Karpas-422 (cell line): ENCODE data around the gene FGD4. TPM values are rescaled to one million over a fixed set of nuclear protein-coding genes. Genes with fewer than 3 reads are reported as not detected.
A peak's percentile ranks its signal among the peaks of the same experiment; 100 is the strongest.

Experiments
- DNase-seq: peaks from one replicate; pipeline ENCODE4 v3.0.0-alpha.2; 2015
- H2AFZ ChIP-seq: fragments of 200-600 bp; sonication (generic); 2 replicates; pipeline ENCODE4 v1.6.1; 2014; ENCODE audit warnings: antibody characterized with exemption, low read length, mixed read lengths
- H3K27ac ChIP-seq: fragments of 200-600 bp; sonication (generic); 2 replicates; pipeline ENCODE4 v1.5.1; 2014; ENCODE audit warnings: mild to moderate bottlenecking, low read length, moderate library complexity
- H3K27me3 ChIP-seq: fragments of 200-600 bp; sonication (generic); 2 replicates; pipeline ENCODE4 v1.6.1; 2014; ENCODE audit warnings: low read length, mixed read lengths
- H3K36me3 ChIP-seq: fragments of 200-600 bp; sonication (generic); 2 replicates; pipeline ENCODE4 v1.6.1; 2014; ENCODE audit warnings: low read length, mixed read lengths; ENCODE audit not compliant: insufficient read depth
- H3K4me1 ChIP-seq: fragments of 200-600 bp; sonication (generic); 2 replicates; pipeline ENCODE4 v1.6.1; 2014; ENCODE audit warnings: mild to moderate bottlenecking, low read length, mixed read lengths
- H3K4me2 ChIP-seq: fragments of 200-600 bp; sonication (generic); 2 replicates; pipeline ENCODE4 v1.6.1; 2014; ENCODE audit warnings: low read length, low read depth, mild to moderate bottlenecking; ENCODE audit not compliant: poor library complexity, severe bottlenecking
- H3K4me3 ChIP-seq: fragments of 200-600 bp; sonication (generic); 2 replicates; pipeline ENCODE4 v1.5.1; 2014; ENCODE audit warnings: mild to moderate bottlenecking, antibody characterized with exemption, low read length, mixed read lengths
- H3K79me2 ChIP-seq: fragments of 200-600 bp; sonication (generic); 2 replicates; pipeline ENCODE4 v1.6.1; 2014; ENCODE audit warnings: mild to moderate bottlenecking, low read length, mixed read lengths
- H3K9ac ChIP-seq: fragments of 200-600 bp; sonication (generic); 2 replicates; pipeline ENCODE4 v1.6.0; 2014; ENCODE audit warnings: low read length
- H3K9me2 ChIP-seq: fragments of 200-600 bp; sonication (generic), shearing (Covaris generic); replicated peaks from 2 replicates; pipeline ENCODE4 v1.6.0; 2014; ENCODE audit warnings: mild to moderate bottlenecking, low read length, moderate library complexity; ENCODE audit not compliant: insufficient read depth
- H3K9me3 ChIP-seq: fragments of 300-700, 200-600 bp; sonication (generic); 2 replicates; pipeline ENCODE4 v1.6.1; 2014; ENCODE audit warnings: low read length, mixed read lengths
- H4K20me1 ChIP-seq: fragments of 200-600 bp; sonication (generic); 2 replicates; pipeline ENCODE4 v1.6.1; 2014; ENCODE audit warnings: mild to moderate bottlenecking, antibody characterized with exemption, low read length, low read depth; ENCODE audit not compliant: insufficient read depth
- total RNA-seq: library from RNA; depleted of rRNA; stranded (reverse); fragments of >200 nt; shearing (Covaris generic); gene quantifications from 2 replicates; pipeline ENCODE4 v1.2.3, GENCODE V29; 2014; ENCODE audit warnings: low replicate concordance; rRNA removed

Gene FGD4
- total RNA-seq: 0.11 TPM in 1 of 2 replicates, not detected in the other

DNA sequence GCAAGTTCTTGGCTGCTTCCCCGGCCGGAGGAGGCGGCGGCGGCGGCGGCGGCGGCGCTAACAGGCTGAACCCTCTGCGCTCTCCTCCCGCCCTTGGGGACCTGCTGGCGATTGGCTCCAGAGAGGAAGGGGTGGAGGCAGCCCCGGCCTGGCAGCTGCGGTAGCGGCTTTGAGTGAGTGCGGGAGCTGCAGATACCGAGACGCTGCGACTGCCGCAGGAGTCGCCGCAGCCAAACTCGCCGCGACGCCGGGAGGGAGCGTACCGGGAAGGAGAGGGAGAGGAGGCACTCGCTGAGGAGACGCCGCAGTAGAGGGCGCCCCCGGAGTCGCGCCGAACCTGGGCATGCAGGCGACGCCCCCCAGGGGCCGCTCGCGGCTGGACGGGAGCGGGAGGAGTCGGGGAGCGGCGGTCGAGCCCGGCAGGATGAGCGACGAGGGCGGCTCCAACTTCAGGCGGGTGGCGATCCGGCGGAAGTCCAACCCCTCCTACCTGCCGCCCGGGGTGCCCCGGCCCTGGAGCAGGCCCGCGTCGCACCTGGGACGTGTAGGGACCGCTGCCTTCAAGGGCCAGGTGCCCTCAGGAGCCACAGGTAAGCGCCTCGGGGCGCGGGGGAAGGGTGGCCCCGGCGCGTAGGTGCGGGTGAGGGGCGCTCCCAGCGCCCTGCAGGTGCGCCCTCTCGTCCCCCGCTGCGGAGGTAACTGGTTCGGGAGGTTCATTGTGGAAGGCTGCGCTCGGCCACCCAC, at the start of gene FGD4:
FGD4 (plus strand) TSS at position 189 of the 744 bp plus-strand sequence.
- H4K20me1 ChIP-seq: no peaks in the 10 kb centered on the region
- no peaks in the 10 kb centered on the region; the same call in 1 of the 2 replicates for H3K27me3 ChIP-seq
- peak within 1 kb of the TSS; percentile 81 for H3K4me2 ChIP-seq
- peaks cover 11% of the 10 kb centered on the region for H3K4me1 ChIP-seq
- no peaks in the 10 kb centered on the region for H3K36me3 ChIP-seq
- H3K79me2 ChIP-seq: no peaks in the 10 kb centered on the region
- H3K9me2 ChIP-seq: no peaks in the 10 kb centered on the region
- no peak within 1 kb of the TSS for H3K27ac ChIP-seq
- no peaks in the 10 kb centered on the region for H3K9me3 ChIP-seq
- H3K9ac ChIP-seq: peak within 1 kb of the TSS; percentile 55
- H3K4me3 ChIP-seq: peak within 1 kb of the TSS; percentile 72
- peak; percentile 87 for DNase-seq
- peak within 1 kb of the TSS; percentile 82 for H2AFZ ChIP-seq

DNA sequence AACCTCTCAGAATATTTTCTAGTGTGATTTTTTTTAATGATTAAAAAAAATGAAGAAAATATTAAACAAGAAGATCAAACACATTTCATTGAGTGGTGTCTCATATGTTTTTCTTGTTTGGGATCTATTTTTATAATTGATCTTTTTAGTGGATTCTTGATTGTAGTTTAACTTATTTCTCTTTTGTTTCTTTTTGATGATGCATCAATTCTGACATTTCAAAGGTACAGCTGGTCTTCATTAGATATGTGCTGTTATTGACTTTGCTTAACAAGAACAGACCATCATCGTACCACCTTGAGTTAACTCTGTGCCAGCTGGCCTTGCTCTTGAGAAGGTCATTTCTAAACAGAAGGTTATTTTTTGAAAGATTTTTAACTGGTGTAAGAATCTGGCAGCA, 45.8 kb upstream of the FGD4 start:
- Histone ChIP-seq H3K4me1 (no peaks in the 10 kb centered on the region), H4K20me1 (no peaks in the 10 kb centered on the region), H3K9ac (no peak overlapping the region), H2AFZ (no peak overlapping the region), H3K4me2 (no peak overlapping the region), H3K4me3 (no peak overlapping the region), H3K9me2 (no peaks in the 10 kb centered on the region), H3K9me3 (no peaks in the 10 kb centered on the region), H3K36me3 (peaks cover 6% of the 10 kb centered on the region; the same call in 1 of the 2 replicates), H3K79me2 (no peaks in the 10 kb centered on the region), H3K27me3 (no peaks in the 10 kb centered on the region), H3K27ac (peak overlapping the region; percentile 22; the same call in 1 of the 2 replicates)
- DNase-seq: no peak

DNA sequence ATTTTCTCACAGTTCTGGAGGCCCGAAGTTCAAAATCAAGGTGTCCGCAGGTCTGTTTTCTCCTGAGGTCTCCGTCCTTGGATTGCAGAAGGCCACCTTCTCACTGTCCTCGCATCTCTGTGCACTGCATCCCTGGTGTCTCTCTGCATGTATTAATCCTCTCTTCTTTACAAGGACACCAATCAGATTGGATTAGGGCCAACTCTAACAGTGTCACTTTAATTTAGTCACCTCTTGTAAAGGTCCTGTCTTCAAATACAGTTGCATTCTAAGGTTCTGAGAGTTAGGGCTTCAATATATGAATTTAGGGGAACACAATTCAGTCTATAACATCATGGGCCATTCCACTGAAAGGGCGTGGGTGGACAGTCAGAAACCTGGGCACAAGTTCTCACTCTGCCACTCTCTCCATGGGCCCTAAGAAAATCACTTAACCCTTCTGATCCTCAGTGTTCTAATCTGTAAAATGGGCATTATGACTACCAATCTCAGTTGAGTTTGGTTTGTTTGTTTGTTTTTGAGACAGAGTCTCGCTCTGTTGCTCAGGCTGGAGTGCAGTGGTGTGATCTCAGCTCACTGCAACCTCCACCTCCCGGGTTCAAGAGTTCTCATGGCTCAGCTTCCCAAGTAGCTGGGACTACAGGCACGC, 41.6 kb upstream of the FGD4 start:
- H3K4me2 ChIP-seq: no peak overlapping the region
- H3K4me3 ChIP-seq: no peak overlapping the region
- no peaks in the 10 kb centered on the region for H3K79me2 ChIP-seq
- H3K9ac ChIP-seq: no peak overlapping the region
- no peak overlapping the region for H3K27ac ChIP-seq
- H3K27me3 ChIP-seq: no peaks in the 10 kb centered on the region
- H2AFZ ChIP-seq: no peak overlapping the region
- no peaks in the 10 kb centered on the region for H4K20me1 ChIP-seq
- no peak for DNase-seq
- no peaks in the 10 kb centered on the region for H3K9me2 ChIP-seq
- H3K9me3 ChIP-seq: no peaks in the 10 kb centered on the region
- H3K4me1 ChIP-seq: no peaks in the 10 kb centered on the region
- peaks cover 6% of the 10 kb centered on the region; the same call in 1 of the 2 replicates for H3K36me3 ChIP-seq

DNA sequence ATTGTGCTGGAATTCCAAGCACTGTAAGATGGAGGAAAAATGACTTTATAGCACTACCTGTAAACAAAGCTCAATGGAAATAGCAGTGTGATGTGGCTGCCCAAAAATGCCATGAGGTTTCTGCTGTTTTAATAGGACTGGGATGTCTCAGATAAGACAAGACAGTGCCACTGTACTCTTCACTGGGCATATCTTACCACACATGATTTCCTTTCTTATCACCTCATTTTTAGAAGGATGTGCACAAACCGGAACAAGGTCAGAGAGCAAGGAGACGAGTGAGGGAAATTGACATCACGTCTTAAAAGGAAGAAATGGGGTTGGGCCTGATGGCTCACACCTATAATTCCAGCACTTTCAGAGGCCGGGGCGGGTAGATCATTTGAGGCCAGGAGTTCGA, 38.4 kb upstream of the FGD4 start:
- H3K4me1 ChIP-seq: no peaks in the 10 kb centered on the region
- no peaks in the 10 kb centered on the region for H3K36me3 ChIP-seq
- no peak overlapping the region for H3K27ac ChIP-seq
- H2AFZ ChIP-seq: no peak overlapping the region
- no peaks in the 10 kb centered on the region for H3K9me3 ChIP-seq
- H3K9me2 ChIP-seq: no peaks in the 10 kb centered on the region
- no peaks in the 10 kb centered on the region for H3K79me2 ChIP-seq
- H3K27me3 ChIP-seq: no peaks in the 10 kb centered on the region
- H3K4me3 ChIP-seq: no peak overlapping the region
- DNase-seq: no peak
- H3K9ac ChIP-seq: no peak overlapping the region
- no peaks in the 10 kb centered on the region for H4K20me1 ChIP-seq
- no peak overlapping the region for H3K4me2 ChIP-seq

DNA sequence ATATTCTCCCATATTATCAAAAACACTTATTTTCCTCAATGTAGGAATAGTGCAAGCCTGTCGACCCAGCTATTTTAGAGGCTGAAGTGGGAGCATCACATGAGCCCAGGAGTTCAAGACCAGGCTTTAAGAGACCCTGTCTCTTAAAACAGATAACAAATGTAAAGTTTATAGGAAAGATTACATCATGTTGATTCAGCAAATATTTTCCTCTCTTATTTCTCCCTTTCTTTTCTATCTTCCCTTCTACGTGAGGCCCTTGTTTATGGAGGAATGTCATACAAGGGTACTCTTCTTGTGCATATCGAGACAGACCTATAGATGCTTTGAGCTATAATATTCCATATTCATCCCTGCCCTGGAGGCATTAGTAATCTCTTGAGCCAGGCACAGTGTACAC, 36.5 kb upstream of the FGD4 start:
- Histone ChIP-seq H3K36me3 (no peaks in the 10 kb centered on the region), H3K79me2 (no peaks in the 10 kb centered on the region), H3K4me2 (no peak overlapping the region), H3K9me3 (no peaks in the 10 kb centered on the region), H3K4me3 (no peak overlapping the region), H2AFZ (no peak overlapping the region), H3K9ac (no peak overlapping the region), H3K27me3 (no peaks in the 10 kb centered on the region), H3K9me2 (no peaks in the 10 kb centered on the region), H3K4me1 (no peaks in the 10 kb centered on the region), H3K27ac (no peak overlapping the region), H4K20me1 (no peaks in the 10 kb centered on the region)
- no peak for DNase-seq

DNA sequence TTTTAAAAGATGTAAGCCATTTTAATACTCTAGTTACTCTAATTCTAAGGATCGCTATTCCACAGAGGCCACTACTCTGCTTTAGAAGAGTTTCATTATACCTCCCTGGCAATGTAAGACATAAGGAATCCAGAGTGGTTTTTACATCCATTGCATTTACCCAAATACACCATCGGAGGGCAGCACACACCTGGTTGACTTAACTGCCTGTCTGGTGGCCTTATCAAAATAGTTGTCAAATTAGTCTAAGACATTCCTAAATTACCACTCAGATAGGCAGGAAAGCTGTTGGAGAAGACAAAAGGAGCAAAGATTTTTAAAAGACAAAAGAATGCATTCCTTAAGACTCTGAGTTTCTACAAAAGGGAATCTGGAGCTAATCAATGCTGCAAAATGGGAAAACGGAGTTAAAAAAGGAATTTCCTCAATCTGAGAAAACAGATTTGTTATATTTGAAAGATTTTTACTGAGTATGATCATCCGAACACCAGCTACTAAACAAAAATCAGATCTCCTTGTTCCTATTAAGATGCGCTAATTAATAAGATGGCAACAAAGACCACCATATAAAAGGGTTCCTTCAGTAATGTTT, 33.8 kb upstream of the FGD4 start:
- Histone ChIP-seq H3K27me3 (no peaks in the 10 kb centered on the region), H3K36me3 (no peaks in the 10 kb centered on the region), H3K27ac (no peak overlapping the region), H3K4me1 (no peaks in the 10 kb centered on the region), H4K20me1 (no peaks in the 10 kb centered on the region), H3K79me2 (no peaks in the 10 kb centered on the region), H2AFZ (no peak overlapping the region), H3K9ac (no peak overlapping the region), H3K4me2 (no peak overlapping the region), H3K9me3 (no peaks in the 10 kb centered on the region), H3K9me2 (no peaks in the 10 kb centered on the region), H3K4me3 (no peak overlapping the region)
- DNase-seq: peak; percentile 78

DNA sequence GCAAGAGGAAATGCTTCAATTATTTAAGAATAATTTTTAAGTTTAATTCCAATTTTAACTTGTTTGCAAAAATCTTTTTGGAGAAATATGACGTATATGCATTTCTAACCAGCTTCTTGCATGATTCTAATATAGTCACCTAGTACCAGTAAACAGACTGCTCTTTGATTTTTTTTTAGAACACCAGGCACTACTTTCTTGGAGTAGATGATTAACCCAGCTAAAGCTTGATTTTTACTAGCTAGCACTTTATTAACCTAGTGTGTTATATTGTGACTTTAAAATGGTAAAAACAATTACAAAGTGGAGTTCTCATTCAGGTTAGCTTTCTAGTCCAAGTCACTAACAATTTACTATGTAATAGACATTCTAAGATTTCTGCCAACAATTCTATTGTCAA, 32.6 kb upstream of the FGD4 start:
- H2AFZ ChIP-seq: no peak overlapping the region
- H3K79me2 ChIP-seq: no peaks in the 10 kb centered on the region
- peak; percentile 29 for DNase-seq
- no peaks in the 10 kb centered on the region for H3K27me3 ChIP-seq
- no peak overlapping the region for H3K4me2 ChIP-seq
- no peaks in the 10 kb centered on the region for H3K9me3 ChIP-seq
- no peak overlapping the region for H3K27ac ChIP-seq
- no peaks in the 10 kb centered on the region for H3K36me3 ChIP-seq
- H4K20me1 ChIP-seq: no peaks in the 10 kb centered on the region
- no peak overlapping the region for H3K9ac ChIP-seq
- H3K9me2 ChIP-seq: no peaks in the 10 kb centered on the region
- H3K4me3 ChIP-seq: no peak overlapping the region
- no peaks in the 10 kb centered on the region for H3K4me1 ChIP-seq

DNA sequence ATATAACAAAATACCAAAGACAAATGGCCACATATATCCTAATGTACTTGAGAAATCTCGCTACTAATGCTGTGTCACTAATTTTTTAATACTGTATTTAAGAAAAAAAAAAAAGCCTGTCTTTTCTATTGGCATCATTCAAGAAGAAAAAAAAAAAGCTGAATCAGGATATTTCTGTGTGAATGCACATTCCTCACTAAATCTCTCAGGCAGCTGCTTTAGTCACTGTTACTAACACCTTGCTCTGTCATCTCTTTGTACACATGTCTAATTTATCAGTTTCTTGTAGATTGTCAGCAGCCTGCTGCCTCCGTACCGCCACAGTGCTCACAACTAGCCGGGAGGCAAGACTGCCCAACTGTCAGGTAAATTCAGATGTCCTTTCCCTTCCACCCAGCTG, 32.0 kb upstream of the FGD4 start:
- no peak overlapping the region for H3K4me2 ChIP-seq
- H2AFZ ChIP-seq: no peak overlapping the region
- no peaks in the 10 kb centered on the region for H3K4me1 ChIP-seq
- no peaks in the 10 kb centered on the region for H3K36me3 ChIP-seq
- no peaks in the 10 kb centered on the region for H3K9me3 ChIP-seq
- H3K27ac ChIP-seq: no peak overlapping the region
- no peaks in the 10 kb centered on the region for H3K79me2 ChIP-seq
- H3K27me3 ChIP-seq: no peaks in the 10 kb centered on the region
- H3K9me2 ChIP-seq: no peaks in the 10 kb centered on the region
- H3K9ac ChIP-seq: no peak overlapping the region
- no peak overlapping the region for H3K4me3 ChIP-seq
- H4K20me1 ChIP-seq: no peaks in the 10 kb centered on the region
- peak; percentile 32 for DNase-seq
